Testis (tissue), 3 donors: Measurements from ENCODE around the gene SIN3B. TPM values are rescaled to one million over a fixed set of nuclear protein-coding genes. Genes with fewer than 3 reads are reported as not detected.
A peak's percentile ranks its signal among the peaks of the same experiment; 100 is the strongest.

ENCODE experiments used
- DNase-seq: peaks from one replicate; pipeline ENCODE4 v3.0.0-alpha.2; 2019
- H3K27ac ChIP-seq, 2 donors: fragments of 200-600 bp; sonication (generic); one replicate each; pipeline ENCODE4 v1.5.1; 2019
- H3K27me3 ChIP-seq: fragments of 200-600 bp; sonication (generic); one replicate; pipeline ENCODE4 v1.5.1; 2019
- H3K36me3 ChIP-seq: fragments of 200-600 bp; sonication (generic); one replicate; pipeline ENCODE4 v1.5.1; 2017; ENCODE audit warnings: low read depth; ENCODE audit errors: missing control alignments
- H3K4me1 ChIP-seq: fragments of 200-600 bp; sonication (generic); one replicate; pipeline ENCODE4 v1.5.1; 2019
- H3K4me3 ChIP-seq, 2 donors: fragments of 200-600 bp; sonication (generic); one replicate each; pipeline ENCODE4 v1.5.1; 2017 to 2019
- H3K9me3 ChIP-seq: fragments of 200-600 bp; sonication (generic); one replicate; pipeline ENCODE4 v1.5.1; 2017
- CTCF ChIP-seq, 3 experiments: fragments of 450-650 bp in 2 of 3; fragments of 200-600 bp in 1 of 3; sonication (generic) in 1 of 3; IDR thresholded peaks; one replicate each; pipeline ENCODE4 v1.5.1; 2016 to 2019; ENCODE audit warnings: antibody characterized with exemption in 3 of 3, mild to moderate bottlenecking in 2 of 3, moderate library complexity in 1 of 3
- POLR2A ChIP-seq: fragments of 450-650 bp; IDR thresholded peaks from one replicate; pipeline ENCODE4 v1.6.1; 2017; ENCODE audit warnings: antibody characterized with exemption, mild to moderate bottlenecking, moderate library complexity
- WGBS, 2 donors: methylation state at CpG; one replicate each; pipeline ENCODE4 v1.1.5; 2018; 5-methylcytosine and 5-hydroxymethylcytosine counted together
- intact Hi-C: fragments of 100-400 bp; cut with DNase I; formaldehyde crosslinking; loops from one replicate; pipeline ENCODE4 v1.15.1; 2023; ENCODE audit warnings: low total_unique reads
- polyA plus RNA-seq: library from polyadenylated mRNA; stranded (reverse); fragments of 350-450 nt; fragmentation: Illumina TruSeq; extraction: RNeasy Lipid Tissue Mini Kit (QIAGEN cat#74804); gene quantifications from one replicate; pipeline ENCODE4 v1.2.3, GENCODE V29; 2014; ENCODE audit warnings: low read depth, low replicate concordance; ENCODE audit not compliant: insufficient read depth
- total RNA-seq, 2 donors: library from RNA; depleted of rRNA; stranded (reverse); fragments of >200 nt; gene quantifications; one replicate each; pipeline ENCODE4 v1.2.3, GENCODE V29; 2016

The SIN3B gene
- total and polyA plus RNA-seq, 3 donors from 2014 or later, result 70.6 to 283 (median 231) TPM

- Histone ChIP-seq H3K36me3 (no peaks in the 10 kb centered on the region), H3K27ac (no peak overlapping the region), H3K4me1 (peaks cover 24% of the 10 kb centered on the region), H3K27me3 (no peaks in the 10 kb centered on the region), H3K9me3 (no peaks in the 10 kb centered on the region), H3K4me3 (no peak overlapping the region)
- no peak for DNase-seq
- TF ChIP-seq POLR2A (no peak), CTCF (IDR thresholded peaks at IDR 0.05) (no peak)
- 88 to 90% methylated on average over 9 of the region's 9 CpGs for WGBS, 2 donors
- intact Hi-C loops, result no loop called here
Measured at GRCh38 chr19:16831531-16831930, 2.3 kb downstream of the SIN3B start.

GRCh38 chr19:16834747-16835146 lies 5.5 kb downstream of the SIN3B start:
- no peak for DNase-seq
- Histone ChIP-seq H3K36me3 (no peaks in the 10 kb centered on the region), H3K9me3 (no peaks in the 10 kb centered on the region), H3K27ac (peak overlapping the region in 1 of 2 donors; percentile 11), H3K4me3 (no peak overlapping the region), H3K27me3 (no peaks in the 10 kb centered on the region), H3K4me1 (peaks cover 33% of the 10 kb centered on the region)
- 86 to 90% methylated on average over 13 of the region's 13 CpGs for WGBS, 2 donors
- no peak for TF ChIP-seq CTCF (IDR thresholded peaks at IDR 0.05)
- TF ChIP-seq POLR2A, result no peak
- intact Hi-C loops, result no loop called here

- TF ChIP-seq POLR2A (no peak), CTCF (IDR thresholded peaks at IDR 0.05) (peak in 1 of 3 experiments; percentile 5)
- no peaks in the 10 kb centered on the region for H3K27me3 ChIP-seq
- H3K4me1 ChIP-seq, result peaks cover 37% of the 10 kb centered on the region
- H3K9me3 ChIP-seq, result no peaks in the 10 kb centered on the region
- 46 to 62% methylated on average over 21 to 23 of the region's 23 CpGs for WGBS, 2 donors
- no peak overlapping the region for H3K4me3 ChIP-seq
- peak; percentile 81 for DNase-seq
- H3K36me3 ChIP-seq, result no peaks in the 10 kb centered on the region
- peak overlapping the region; percentile 52 to 78 for H3K27ac ChIP-seq
- intact Hi-C loops, result no loop called here
Measured at GRCh38 chr19:16836115-16837034, 7.2 kb downstream of the SIN3B start.

- intact Hi-C loops, result no loop called here
- no peaks in the 10 kb centered on the region for H3K27me3 ChIP-seq
- H3K4me1 ChIP-seq, result peaks cover 43% of the 10 kb centered on the region
- no peak overlapping the region for H3K4me3 ChIP-seq
- TF ChIP-seq CTCF (IDR thresholded peaks at IDR 0.05), result no peak
- TF ChIP-seq POLR2A, result no peak
- H3K36me3 ChIP-seq, result no peaks in the 10 kb centered on the region
- WGBS, 2 donors, result 52 to 57% methylated on average over 4 of the region's 4 CpGs
- no peak for DNase-seq
- no peaks in the 10 kb centered on the region for H3K9me3 ChIP-seq
- H3K27ac ChIP-seq, result peak overlapping the region in 1 of 2 donors; percentile 76
Measured at GRCh38 chr19:16837035-16837362, 7.8 kb downstream of the SIN3B start.
